Fibroblast of mammary gland (primary cell): ENCODE results near the gene COTL1.

Experiments used
- DNase-seq: peaks from one replicate; pipeline ENCODE4 v3.0.0-alpha.2; 2010; ENCODE audit warnings: low read depth
- H3K4me3 ChIP-seq: 2 replicates; pipeline ENCODE4 v1.5.1; 2011; ENCODE audit warnings: low read depth, mild to moderate bottlenecking, low read length, moderate library complexity; ENCODE audit not compliant: control insufficient read depth
- TF ChIP-seq, protein P1 (sequence below): conservative IDR thresholded peaks from 2 replicates; pipeline ENCODE4 v1.5.1; 2011; ENCODE audit warnings: low read depth, low read length, inconsistent platforms; ENCODE audit not compliant: control insufficient read depth, insufficient read depth

The COTL1 gene

GRCh38 chr16:84652566-84652965 is 34.7 kb upstream of the COTL1 start:
- H3K4me3 ChIP-seq: no peak overlapping the region
- TF ChIP-seq, protein P1, sequence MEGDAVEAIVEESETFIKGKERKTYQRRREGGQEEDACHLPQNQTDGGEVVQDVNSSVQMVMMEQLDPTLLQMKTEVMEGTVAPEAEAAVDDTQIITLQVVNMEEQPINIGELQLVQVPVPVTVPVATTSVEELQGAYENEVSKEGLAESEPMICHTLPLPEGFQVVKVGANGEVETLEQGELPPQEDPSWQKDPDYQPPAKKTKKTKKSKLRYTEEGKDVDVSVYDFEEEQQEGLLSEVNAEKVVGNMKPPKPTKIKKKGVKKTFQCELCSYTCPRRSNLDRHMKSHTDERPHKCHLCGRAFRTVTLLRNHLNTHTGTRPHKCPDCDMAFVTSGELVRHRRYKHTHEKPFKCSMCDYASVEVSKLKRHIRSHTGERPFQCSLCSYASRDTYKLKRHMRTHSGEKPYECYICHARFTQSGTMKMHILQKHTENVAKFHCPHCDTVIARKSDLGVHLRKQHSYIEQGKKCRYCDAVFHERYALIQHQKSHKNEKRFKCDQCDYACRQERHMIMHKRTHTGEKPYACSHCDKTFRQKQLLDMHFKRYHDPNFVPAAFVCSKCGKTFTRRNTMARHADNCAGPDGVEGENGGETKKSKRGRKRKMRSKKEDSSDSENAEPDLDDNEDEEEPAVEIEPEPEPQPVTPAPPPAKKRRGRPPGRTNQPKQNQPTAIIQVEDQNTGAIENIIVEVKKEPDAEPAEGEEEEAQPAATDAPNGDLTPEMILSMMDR: no peak
- DNase-seq: no peak

DNA sequence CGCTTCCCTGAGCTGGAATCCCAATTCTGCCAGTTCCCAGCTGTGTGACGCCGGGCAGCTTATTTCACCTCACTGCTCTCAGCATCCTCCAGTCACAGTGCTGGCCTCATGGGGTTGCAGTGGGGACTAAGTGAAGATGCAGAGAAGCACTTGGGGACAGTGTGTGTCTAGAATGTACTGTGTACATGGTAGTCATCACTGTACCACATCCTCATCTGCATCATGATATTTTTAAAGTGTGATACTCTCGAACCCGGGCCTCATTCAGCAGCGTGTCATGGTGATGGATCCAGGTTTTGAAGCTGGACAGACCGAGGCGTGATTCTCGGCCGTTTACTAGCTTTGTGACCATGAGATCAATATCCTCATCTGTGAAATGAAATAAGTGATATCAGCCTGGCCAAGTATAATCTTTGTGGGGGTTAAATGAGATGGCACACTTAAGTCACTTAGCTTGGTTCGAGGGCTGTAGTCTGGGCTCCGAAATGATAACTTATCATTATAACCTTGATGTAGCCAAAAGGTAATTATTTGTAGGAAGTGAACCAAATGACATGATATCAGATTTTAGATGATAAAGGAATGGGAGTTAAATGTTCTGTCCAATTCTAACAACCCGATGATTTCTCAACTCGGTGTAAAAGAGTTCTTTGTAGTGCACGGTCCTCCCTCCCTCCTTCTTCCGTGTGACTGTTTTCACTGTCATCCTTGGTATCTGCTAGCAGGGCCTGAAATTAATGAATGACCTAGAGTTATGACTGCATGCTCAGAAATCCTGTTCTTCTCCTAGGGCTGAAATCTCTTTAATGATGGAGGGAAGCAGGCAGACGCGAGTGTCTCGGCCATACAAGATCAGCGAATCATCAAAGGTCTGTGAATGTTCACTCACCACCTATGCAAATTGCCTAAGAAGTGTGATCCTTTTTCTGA is 32.4 kb upstream of the COTL1 start:
- TF ChIP-seq, protein P1: no peak
- peak; percentile 67 for DNase-seq
- no peak overlapping the region for H3K4me3 ChIP-seq

DNA sequence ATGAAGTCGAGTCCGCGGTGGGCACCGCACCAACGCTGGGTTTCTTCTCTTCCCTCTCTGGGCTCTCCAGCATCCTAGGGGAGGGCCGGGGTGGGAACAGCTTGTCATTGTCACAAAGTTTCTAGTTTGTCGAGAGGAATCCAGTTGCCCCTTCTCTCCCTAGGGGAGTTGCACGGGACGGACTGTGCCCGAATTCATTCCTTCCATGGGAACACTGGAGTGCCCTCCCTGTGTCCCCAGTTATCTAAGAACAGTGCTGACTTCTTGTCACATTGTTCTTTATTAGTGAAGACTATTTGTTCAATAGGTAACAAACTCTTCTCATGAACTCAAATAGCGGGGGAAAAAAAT is 31.6 kb upstream of the COTL1 start:
- TF ChIP-seq, protein P1: no peak
- H3K4me3 ChIP-seq: peak overlapping the region; percentile 63
- DNase-seq: no peak

GRCh38 chr16:84648595-84649510 is 31.0 kb upstream of the COTL1 start:
- no peak for DNase-seq
- TF ChIP-seq, protein P1: no peak

DNA sequence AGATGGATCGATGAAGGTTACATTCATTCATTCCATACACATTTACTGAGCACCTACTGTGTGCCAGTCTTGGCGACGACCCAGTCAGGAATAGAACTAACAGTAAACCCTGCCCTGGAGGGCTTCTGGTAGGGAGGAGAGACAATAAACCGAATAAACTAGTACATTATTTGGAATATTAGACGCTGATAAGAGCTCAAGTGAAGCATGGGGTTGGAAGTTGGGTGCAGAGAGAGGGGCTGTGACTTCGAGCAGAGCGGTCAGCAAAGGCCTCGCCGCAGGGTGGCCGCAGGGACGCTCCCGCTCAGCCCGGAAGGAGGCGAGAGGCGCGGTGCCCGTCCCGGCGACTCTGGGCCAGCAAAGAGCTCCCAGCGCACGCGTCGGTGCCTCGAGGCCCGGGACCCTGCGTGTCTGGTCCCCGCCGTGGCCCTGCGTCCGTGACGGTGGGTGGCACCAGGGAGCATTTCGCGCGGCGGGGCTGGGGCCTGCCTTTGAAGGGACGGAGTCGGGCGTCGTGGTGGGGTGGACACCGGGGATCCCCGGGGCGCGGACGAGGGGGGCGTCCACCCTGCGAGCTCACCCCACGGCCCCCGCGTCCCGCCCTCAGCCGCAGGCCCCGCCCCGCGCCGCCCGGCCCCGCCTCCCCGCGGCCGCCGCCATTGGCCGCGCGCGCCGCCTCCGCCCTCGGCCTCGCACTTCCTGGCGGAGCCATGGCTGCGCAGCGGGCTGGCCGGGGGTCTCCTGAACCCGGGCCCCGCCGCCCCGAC is 30.1 kb upstream of the COTL1 start, which contains the start of gene KLHL36:
Gene KLHL36, plus strand, starts transcription at position 684 of the 767 bp plus-strand sequence. CDS start 2,357 bp downstream, outside the sequence.
- no peak for DNase-seq
- TF ChIP-seq, protein P1: no peak

More at GRCh38 chr16:84648595-84649510, 31.0 kb upstream of the COTL1 start:
- H3K4me3 ChIP-seq: peak overlapping the region; percentile 63

DNA sequence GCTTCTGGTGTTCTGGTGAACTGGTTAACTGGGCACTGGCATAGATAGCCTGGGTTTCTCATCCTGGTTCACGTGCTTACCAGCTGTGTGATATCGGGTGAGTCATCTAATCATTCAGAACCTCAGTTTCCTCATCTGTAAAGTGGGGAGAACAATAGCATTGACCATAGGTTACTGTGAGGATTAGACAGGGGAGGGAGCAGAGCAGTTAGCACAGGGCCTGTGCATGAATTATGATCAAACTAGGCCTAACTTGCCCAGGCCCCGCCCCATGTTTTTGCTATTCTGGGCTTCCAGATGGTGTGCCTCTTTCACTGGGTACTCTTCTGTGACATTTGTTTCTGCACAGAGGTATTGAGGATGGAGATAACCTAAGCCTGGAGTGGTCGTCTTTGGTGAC is 25.8 kb upstream of the COTL1 start:
- H3K4me3 ChIP-seq: no peak overlapping the region
- DNase-seq: peak; percentile 22

More for the DNA sequence above, 30.1 kb upstream of the COTL1 start, which contains the start of gene KLHL36:
- H3K4me3 ChIP-seq: peak within 1 kb of the TSS; percentile 63

More for the DNA sequence above, 25.8 kb upstream of the COTL1 start:
- TF ChIP-seq, protein P1: no peak
